Endodermal cell (in vitro differentiated cells): ENCODE data around the gene ARHGAP10. TPM values are rescaled to one million over a fixed set of nuclear protein-coding genes. Genes with fewer than 3 reads are reported as not detected.

Experiments
- DNase-seq: peaks from one replicate; pipeline ENCODE4 v3.0.0-alpha.2; 2017
- H3K27ac ChIP-seq: 2 replicates; pipeline ENCODE4 v1.5.1; 2013; ENCODE audit warnings: mild to moderate bottlenecking, low read depth, low read length, moderate library complexity
- H3K27me3 ChIP-seq: 2 replicates; pipeline ENCODE4 v1.6.1; 2013; ENCODE audit warnings: mild to moderate bottlenecking, low read length, moderate library complexity; ENCODE audit not compliant: insufficient read depth, control insufficient read depth, poor library complexity, severe bottlenecking
- H3K36me3 ChIP-seq: 2 replicates; pipeline ENCODE4 v1.7.0; 2013; ENCODE audit warnings: mild to moderate bottlenecking, low read length, moderate library complexity; ENCODE audit not compliant: control insufficient read depth, insufficient read depth
- H3K4me1 ChIP-seq: one replicate; pipeline ENCODE4 v1.7.0; 2013; ENCODE audit warnings: low read length; ENCODE audit not compliant: control insufficient read depth, insufficient read depth
- H3K4me3 ChIP-seq: 2 replicates; pipeline ENCODE4 v1.5.1; 2013; ENCODE audit warnings: mild to moderate bottlenecking, low read length, moderate library complexity
- H3K9ac ChIP-seq: 2 replicates; pipeline ENCODE4 v1.6.1; 2013; ENCODE audit warnings: mild to moderate bottlenecking, low read length, moderate library complexity; ENCODE audit not compliant: poor library complexity, severe bottlenecking; ENCODE audit errors: extremely low read depth
- H3K9me3 ChIP-seq: 2 replicates; pipeline ENCODE4 v1.6.1; 2013; ENCODE audit warnings: mild to moderate bottlenecking, low read length, moderate library complexity; ENCODE audit not compliant: control insufficient read depth
- H3K27ac Mint-ChIP-seq: 2 replicates; pipeline ENCODE4 v1.8.0; 2020; ENCODE audit warnings: mixed read lengths
- H3K27me3 Mint-ChIP-seq: 2 replicates; pipeline ENCODE4 v1.8.0; 2021; ENCODE audit warnings: mild to moderate bottlenecking, mixed read lengths; ENCODE audit not compliant: insufficient read depth
- H3K36me3 Mint-ChIP-seq: 2 replicates; pipeline ENCODE4 v1.8.0; 2020; ENCODE audit warnings: low read depth, mixed read lengths
- H3K4me1 Mint-ChIP-seq: 2 replicates; pipeline ENCODE4 v1.8.0; 2020; ENCODE audit warnings: mixed read lengths
- H3K4me3 Mint-ChIP-seq: 2 replicates; pipeline ENCODE4 v1.8.0; 2020; ENCODE audit warnings: mild to moderate bottlenecking, moderate library complexity, mixed read lengths
- H3K9me3 Mint-ChIP-seq: 2 replicates; pipeline ENCODE4 v1.8.0; 2020; ENCODE audit warnings: mild to moderate bottlenecking, mixed read lengths
- WGBS, 2 experiments: methylation state at CpG; one replicate each; pipeline versions ENCODE4 v1.1.5 to v1.1.7; 2013; ENCODE audit warnings: missing lambda C conversion rate in 2 of 2, mixed read lengths in 1 of 2; ENCODE audit not compliant: insufficient coverage in 1 of 2, insufficient read length in 1 of 2; 5-methylcytosine and 5-hydroxymethylcytosine counted together
- total RNA-seq, 2 donors: library from RNA; stranded (reverse); fragmentation: NEBNext Ultra II Directional in 1 of 2; extraction: Animal tissue kit (Norgen Biotek cat#: 25700) in 1 of 2; gene quantifications; 2 replicates in 1 of 2; 3 replicates in 1 of 2; pipeline ENCODE4 v1.2.1, GENCODE V29; 2021
- TF ChIP-seq, protein P1 (sequence below): fragments of 200-600 bp; sonication (generic); conservative IDR thresholded peaks from 2 replicates; pipeline ENCODE4 v1.5.0; 2021; ENCODE audit warnings: antibody characterized with exemption, mild to moderate bottlenecking

ARHGAP10 gene
- total RNA-seq, 2 donors from 2014 or later: 9.1 to 11.8 TPM

DNA sequence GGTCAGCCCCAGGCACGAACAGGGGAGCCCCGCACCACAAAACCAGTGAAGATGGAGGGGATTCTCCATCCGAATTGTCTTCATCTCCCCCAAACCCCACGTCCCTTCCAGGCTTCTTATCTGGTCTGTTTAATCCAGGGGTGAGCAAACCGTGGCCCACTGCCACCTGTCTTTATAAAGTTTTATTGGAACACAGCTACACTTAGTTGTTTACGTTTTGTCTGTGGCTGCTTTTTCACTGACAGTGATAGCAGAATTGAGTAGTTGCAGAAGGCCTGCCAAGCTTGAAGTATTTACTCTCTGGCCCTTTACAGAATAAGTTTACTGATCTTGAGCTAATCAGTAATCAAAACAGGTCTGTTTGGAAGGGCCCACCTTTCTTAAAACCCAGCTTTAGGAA lies 324.0 kb downstream of the ARHGAP10 start:
- H3K27ac Mint-ChIP-seq: no peak overlapping the region
- TF ChIP-seq, protein P1, sequence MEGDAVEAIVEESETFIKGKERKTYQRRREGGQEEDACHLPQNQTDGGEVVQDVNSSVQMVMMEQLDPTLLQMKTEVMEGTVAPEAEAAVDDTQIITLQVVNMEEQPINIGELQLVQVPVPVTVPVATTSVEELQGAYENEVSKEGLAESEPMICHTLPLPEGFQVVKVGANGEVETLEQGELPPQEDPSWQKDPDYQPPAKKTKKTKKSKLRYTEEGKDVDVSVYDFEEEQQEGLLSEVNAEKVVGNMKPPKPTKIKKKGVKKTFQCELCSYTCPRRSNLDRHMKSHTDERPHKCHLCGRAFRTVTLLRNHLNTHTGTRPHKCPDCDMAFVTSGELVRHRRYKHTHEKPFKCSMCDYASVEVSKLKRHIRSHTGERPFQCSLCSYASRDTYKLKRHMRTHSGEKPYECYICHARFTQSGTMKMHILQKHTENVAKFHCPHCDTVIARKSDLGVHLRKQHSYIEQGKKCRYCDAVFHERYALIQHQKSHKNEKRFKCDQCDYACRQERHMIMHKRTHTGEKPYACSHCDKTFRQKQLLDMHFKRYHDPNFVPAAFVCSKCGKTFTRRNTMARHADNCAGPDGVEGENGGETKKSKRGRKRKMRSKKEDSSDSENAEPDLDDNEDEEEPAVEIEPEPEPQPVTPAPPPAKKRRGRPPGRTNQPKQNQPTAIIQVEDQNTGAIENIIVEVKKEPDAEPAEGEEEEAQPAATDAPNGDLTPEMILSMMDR: no peak

DNA sequence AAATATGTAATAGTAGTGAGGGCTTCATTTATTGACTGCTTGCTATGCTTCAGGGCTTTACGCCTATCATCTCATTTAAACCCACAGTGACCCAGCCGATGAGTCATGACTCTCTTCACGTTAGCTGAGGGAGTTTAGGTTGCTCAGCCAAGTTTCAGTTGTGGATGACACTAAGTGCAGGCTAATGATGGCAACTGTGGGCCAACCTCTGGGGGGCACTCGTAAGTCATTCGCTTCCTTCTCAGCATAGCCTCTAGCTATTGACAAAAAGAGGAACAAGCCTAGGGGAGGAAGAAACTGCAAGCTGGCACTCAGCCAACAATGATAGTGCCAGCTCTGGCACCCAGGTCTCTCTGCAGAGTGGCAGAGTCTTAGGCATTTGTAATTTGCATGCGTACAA lies 325.0 kb downstream of the ARHGAP10 start:
- TF ChIP-seq, protein P1: peak; percentile 71
- Mint-ChIP-seq H3K27me3 (no peaks in the 10 kb centered on the region), H3K4me3 (no peak overlapping the region), H3K36me3 (no peaks in the 10 kb centered on the region), H3K4me1 (peaks cover 53% of the 10 kb centered on the region), H3K27ac (no peak overlapping the region), H3K9me3 (no peaks in the 10 kb centered on the region)
- H3K9me3 ChIP-seq: no peaks in the 10 kb centered on the region
- H3K9ac ChIP-seq: no peak overlapping the region
- H3K27me3 ChIP-seq: no peaks in the 10 kb centered on the region
- 86 to 93% methylated on average over 2 to 6 of the region's 6 CpGs for WGBS, 2 experiments
- H3K36me3 ChIP-seq: no peaks in the 10 kb centered on the region
- DNase-seq: peak; percentile 75
- H3K4me3 ChIP-seq: no peak overlapping the region
- H3K4me1 ChIP-seq: peaks cover 11% of the 10 kb centered on the region
- no peak overlapping the region for H3K27ac ChIP-seq

More for the DNA sequence above, 324.0 kb downstream of the ARHGAP10 start:
- Histone ChIP-seq H3K27me3 (no peaks in the 10 kb centered on the region), H3K36me3 (no peaks in the 10 kb centered on the region), H3K9me3 (no peaks in the 10 kb centered on the region), H3K27ac (no peak overlapping the region), H3K4me1 (peaks cover 15% of the 10 kb centered on the region), H3K4me3 (no peak overlapping the region), H3K9ac (no peak overlapping the region)
- DNase-seq: no peak
- Mint-ChIP-seq H3K9me3 (no peaks in the 10 kb centered on the region), H3K36me3 (no peaks in the 10 kb centered on the region), H3K4me3 (no peak overlapping the region), H3K4me1 (peaks cover 52% of the 10 kb centered on the region), H3K27me3 (no peaks in the 10 kb centered on the region)
- WGBS, 2 experiments: 90 to 92% methylated on average over 5 to 6 of the region's 6 CpGs

DNA sequence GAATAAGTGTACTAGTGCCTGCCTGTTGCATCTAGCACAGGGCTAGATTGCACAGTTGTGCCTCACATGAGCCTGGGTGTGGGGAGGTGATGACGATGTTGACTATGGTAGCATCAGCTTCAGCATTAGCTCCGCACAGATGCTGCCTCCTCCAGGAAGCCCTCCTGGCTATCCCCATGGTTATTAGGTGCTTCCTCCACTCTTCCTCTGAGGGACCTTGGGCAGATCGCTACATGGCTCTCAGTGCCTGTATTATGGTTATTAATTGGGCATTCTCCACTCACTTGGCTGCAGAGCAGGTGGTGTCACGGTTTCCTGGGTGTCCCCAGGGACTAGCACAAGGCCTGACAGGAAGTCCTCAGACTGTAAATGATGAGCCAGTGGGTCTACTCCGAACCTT lies 325.6 kb downstream of the ARHGAP10 start:
- no peak for DNase-seq
- Mint-ChIP-seq H3K36me3 (no peaks in the 10 kb centered on the region), H3K4me3 (no peak overlapping the region), H3K9me3 (no peaks in the 10 kb centered on the region), H3K27ac (no peak overlapping the region), H3K4me1 (peaks cover 52% of the 10 kb centered on the region), H3K27me3 (no peaks in the 10 kb centered on the region)
- H3K4me1 ChIP-seq: peaks cover 9% of the 10 kb centered on the region
- 90 to 93% methylated on average over 5 of the region's 5 CpGs for WGBS, 2 experiments
- TF ChIP-seq, protein P1: no peak
- H3K27me3 ChIP-seq: no peaks in the 10 kb centered on the region
- no peak overlapping the region for H3K4me3 ChIP-seq
- no peak overlapping the region for H3K9ac ChIP-seq
- no peak overlapping the region for H3K27ac ChIP-seq
- H3K36me3 ChIP-seq: no peaks in the 10 kb centered on the region
- no peaks in the 10 kb centered on the region for H3K9me3 ChIP-seq
